H1 (cell line): ENCODE measurements around the gene GRIP2. TPM values are rescaled to one million over a fixed set of nuclear protein-coding genes. Genes with fewer than 3 reads are reported as not detected.

Experiments
- CTCF ChIA-PET: fragments of 300-600 bp; sonication (Branson Sonifier 250); formaldehyde crosslinking; loops from one replicate; lab custom pipeline; 2021; ENCODE audit not compliant: partially characterized antibody; lab: Charles Lee
- POLR2A ChIA-PET: fragments of 300-600 bp; sonication (Branson Sonifier 250); formaldehyde crosslinking; loops from one replicate; lab custom pipeline; 2021; ENCODE audit warnings: inconsistent platforms; ENCODE audit not compliant: partially characterized antibody; lab: Charles Lee
- DNase-seq, 2 experiments: peaks; one replicate each; pipeline versions ENCODE4 v3.0.0 to v3.0.0-alpha.2; 2010 to 2022; ENCODE audit warnings: low spot score in 2 of 2, low read depth in 1 of 2, mixed read lengths in 1 of 2
- FAIRE-seq: peaks from 2 replicates; lab custom pipeline; 2011; peaks lifted over from hg19 to GRCh38; lab: Jason Lieb, UNC
- H2AFZ ChIP-seq: 2 replicates; pipeline ENCODE4 v1.8.1; 2012; ENCODE audit warnings: low read length, inconsistent platforms
- H2AK5ac ChIP-seq: 2 replicates; pipeline ENCODE4 v1.6.1; 2013; ENCODE audit warnings: low read depth, low read length
- H2BK120ac ChIP-seq: replicated peaks from 2 replicates; pipeline ENCODE3; 2013; ENCODE audit warnings: low read depth, low read length, inconsistent platforms
- H2BK12ac ChIP-seq: 2 replicates; pipeline ENCODE4 v1.6.1; 2013; ENCODE audit warnings: low read depth, low read length
- H2BK15ac ChIP-seq: 2 replicates; pipeline ENCODE4 v1.6.1; 2013; ENCODE audit warnings: low read length
- H2BK20ac ChIP-seq: 2 replicates; pipeline ENCODE4 v1.6.1; 2013; ENCODE audit warnings: low read length
- H2BK5ac ChIP-seq: 2 replicates; pipeline ENCODE4 v1.6.1; 2013; ENCODE audit warnings: low read depth, low read length
- H3K14ac ChIP-seq: 2 replicates; pipeline ENCODE4 v1.6.1; 2013; ENCODE audit warnings: inconsistent platforms; ENCODE audit not compliant: insufficient read length
- H3K18ac ChIP-seq: 2 replicates; pipeline ENCODE4 v1.6.1; 2013; ENCODE audit warnings: low read length; ENCODE audit errors: extremely low read depth
- H3K23ac ChIP-seq: 2 replicates; pipeline ENCODE4 v1.6.1; 2013; ENCODE audit warnings: inconsistent platforms; ENCODE audit not compliant: insufficient read length
- H3K23me2 ChIP-seq: 2 replicates; pipeline ENCODE4 v1.6.1; 2013; ENCODE audit warnings: low read depth, low read length
- H3K27ac ChIP-seq: 2 replicates; pipeline ENCODE4 v1.6.1; 2011; ENCODE audit warnings: low read depth, low read length, inconsistent platforms
- H3K27me3 ChIP-seq, 4 experiments: replicated peaks in 1 of 4; 1 replicate in 1 of 4; 2 replicates in 3 of 4; pipeline versions ENCODE4 v1.6.1 to v1.8.1; 2011 to 2013; ENCODE audit warnings: low read length in 3 of 4, mild to moderate bottlenecking in 3 of 4, inconsistent platforms in 2 of 4, mixed read lengths in 2 of 4, moderate library complexity in 1 of 4; ENCODE audit not compliant: control insufficient read depth in 3 of 4, insufficient read depth in 3 of 4; ENCODE audit errors: extremely low read depth in 1 of 4
- H3K36me3 ChIP-seq, 4 experiments: 2 replicates each; pipeline versions ENCODE4 v1.6.1 to v1.8.1; 2011 to 2013; ENCODE audit warnings: mild to moderate bottlenecking in 4 of 4, low read length in 3 of 4, moderate library complexity in 2 of 4, control low read depth in 1 of 4, inconsistent platforms in 1 of 4; ENCODE audit not compliant: insufficient read depth in 4 of 4, control insufficient read depth in 2 of 4
- H3K4ac ChIP-seq: replicated peaks from 2 replicates; pipeline ENCODE3; 2013; ENCODE audit warnings: low read length, low read depth, mixed read lengths, inconsistent platforms; ENCODE audit not compliant: insufficient read length
- H3K4me1 ChIP-seq, 4 experiments: replicated peaks in 1 of 4; 1 replicate in 1 of 4; 2 replicates in 3 of 4; pipeline versions ENCODE4 v1.6.1 to v1.8.1; 2011 to 2013; ENCODE audit warnings: low read length in 3 of 4, inconsistent platforms in 2 of 4, mixed read lengths in 1 of 4; ENCODE audit not compliant: insufficient read depth in 4 of 4, control insufficient read depth in 3 of 4
- H3K4me2 ChIP-seq, 2 experiments: 2 replicates each; pipeline versions ENCODE4 v1.6.1 to v1.8.1; 2011 to 2013; ENCODE audit warnings: low read depth in 2 of 2, low read length in 2 of 2, control low read depth in 1 of 2, inconsistent platforms in 1 of 2, mild to moderate bottlenecking in 1 of 2; ENCODE audit not compliant: insufficient read depth in 1 of 2
- H3K4me3 ChIP-seq, 4 experiments: fragments of 200-600, 300-600 bp in 1 of 4; sonication (generic), shearing (Covaris generic), sonication (Bioruptor Twin) in 1 of 4; 2 replicates each; pipeline versions ENCODE4 v1.5.1 to v1.8.1; 2011 to 2016; ENCODE audit warnings: low read length in 4 of 4, low read depth in 3 of 4, control low read depth in 2 of 4, inconsistent platforms in 2 of 4, mild to moderate bottlenecking in 2 of 4, mixed read lengths in 1 of 4, moderate library complexity in 1 of 4; ENCODE audit not compliant: insufficient read depth in 2 of 4; ENCODE audit errors: extremely low read depth in 1 of 4
- H3K56ac ChIP-seq: replicated peaks from 2 replicates; pipeline ENCODE3; 2013; ENCODE audit warnings: low read depth, mild to moderate bottlenecking, mixed read lengths, low read length, inconsistent platforms; ENCODE audit not compliant: insufficient read length
- H3K79me1 ChIP-seq: 2 replicates; pipeline ENCODE4 v1.6.1; 2013; ENCODE audit warnings: low read depth, low read length, control low read depth
- H3K79me2 ChIP-seq, 2 experiments: 2 replicates each; pipeline versions ENCODE4 v1.6.1 to v1.8.1; 2012 to 2013; ENCODE audit warnings: low read length in 2 of 2, mild to moderate bottlenecking in 2 of 2, inconsistent platforms in 1 of 2; ENCODE audit not compliant: insufficient read depth in 2 of 2, control insufficient read depth in 1 of 2
- H3K9ac ChIP-seq, 4 experiments: replicated peaks in 1 of 4; 1 replicate in 1 of 4; 2 replicates in 3 of 4; pipeline versions ENCODE4 v1.6.1 to v1.8.1; 2011 to 2013; ENCODE audit warnings: low read depth in 3 of 4, low read length in 3 of 4, control low read depth in 2 of 4, mild to moderate bottlenecking in 2 of 4, moderate library complexity in 2 of 4, inconsistent platforms in 1 of 4; ENCODE audit errors: extremely low read depth in 1 of 4
- H3K9me3 ChIP-seq, 2 experiments: 2 replicates each; pipeline versions ENCODE4 v1.6.1 to v1.8.1; 2012 to 2013; ENCODE audit warnings: mild to moderate bottlenecking in 2 of 2, moderate library complexity in 2 of 2, control low read depth in 1 of 2, inconsistent platforms in 1 of 2, low read depth in 1 of 2, low read length in 1 of 2, mixed read lengths in 1 of 2; ENCODE audit not compliant: insufficient read depth in 2 of 2
- H4K20me1 ChIP-seq, 2 experiments: replicated peaks in 1 of 2; 2 replicates each; pipeline versions ENCODE3 to v1.8.1; 2011 to 2013; ENCODE audit warnings: inconsistent platforms in 2 of 2, low read length in 2 of 2, mild to moderate bottlenecking in 1 of 2; ENCODE audit not compliant: insufficient read depth in 2 of 2, control insufficient read depth in 1 of 2
- H4K5ac ChIP-seq: 2 replicates; pipeline ENCODE4 v1.6.1; 2013; ENCODE audit warnings: low read length, low read depth, mixed read lengths, inconsistent platforms; ENCODE audit not compliant: insufficient read length
- H4K8ac ChIP-seq: 2 replicates; pipeline ENCODE4 v1.8.0; 2013; ENCODE audit warnings: mild to moderate bottlenecking, moderate library complexity, low read length, inconsistent platforms; ENCODE audit not compliant: insufficient read depth; ENCODE audit errors: extremely low read depth
- H4K91ac ChIP-seq: replicated peaks from 2 replicates; pipeline ENCODE3; 2013; ENCODE audit warnings: low read length, mixed read lengths, inconsistent platforms; ENCODE audit not compliant: insufficient read length
- ATF2 ChIP-seq: IDR thresholded peaks from 2 replicates; pipeline ENCODE4 v1.6.1; 2012; ENCODE audit warnings: low read length, inconsistent platforms
- BCL11A ChIP-seq, 2 experiments: IDR thresholded peaks; one replicate each; pipeline ENCODE4 v1.6.1; 2011; ENCODE audit warnings: low read depth in 2 of 2, low read length in 2 of 2, mild to moderate bottlenecking in 2 of 2
- EZH2 ChIP-seq: fragments of 200-600 bp; sonication (generic); IDR thresholded peaks from 2 replicates; pipeline ENCODE4 v1.7.1; 2012; ENCODE audit warnings: low read depth, mild to moderate bottlenecking, moderate library complexity, low read length, inconsistent platforms; ENCODE audit not compliant: severe bottlenecking
- FOSL1 ChIP-seq: IDR thresholded peaks from 2 replicates; pipeline ENCODE4 v1.6.1; 2011; ENCODE audit warnings: mild to moderate bottlenecking, low read depth, low read length, moderate library complexity; ENCODE audit not compliant: insufficient read depth
- GABPA ChIP-seq: IDR thresholded peaks from 2 replicates; pipeline ENCODE4 v1.6.1; 2011; ENCODE audit warnings: mild to moderate bottlenecking, low read length, moderate library complexity, borderline replicate concordance; ENCODE audit not compliant: insufficient read depth
- KDM1A ChIP-seq: fragments of 200-600, 300-600 bp; sonication (generic); IDR thresholded peaks from 2 replicates; pipeline ENCODE4 v1.7.1; 2016; ENCODE audit warnings: mild to moderate bottlenecking, low read length, borderline replicate concordance
- RFX5 ChIP-seq: IDR thresholded peaks from 2 replicates; pipeline ENCODE4 v1.6.1; 2011; ENCODE audit warnings: low read depth, low read length, improper control_type of control experiment, borderline replicate concordance
- RXRA ChIP-seq: IDR thresholded peaks from 2 replicates; pipeline ENCODE4 v1.6.1; 2011; ENCODE audit warnings: low read depth, mild to moderate bottlenecking, low read length, moderate library complexity; ENCODE audit not compliant: insufficient read depth
- YY1 ChIP-seq: IDR thresholded peaks from 2 replicates; pipeline ENCODE4 v1.6.1; 2011; ENCODE audit warnings: low read depth, mild to moderate bottlenecking, low read length
- ZNF274 ChIP-seq: IDR thresholded peaks from 2 replicates; pipeline ENCODE4 v1.7.0; 2012; ENCODE audit warnings: low read length, borderline replicate concordance; ENCODE audit errors: extremely low read depth
- WGBS, 2 experiments: shearing (Covaris generic) in 1 of 2; methylation state at CpG; one replicate each; pipeline versions ENCODE4 v1.1.6 to v1.1.7; 2013 to 2015; ENCODE audit warnings: low lambda C conversion rate in 2 of 2, mixed read lengths in 2 of 2, inconsistent platforms in 1 of 2, low coverage in 1 of 2, missing lambda C conversion rate in 1 of 2; ENCODE audit not compliant: insufficient replicate concordance in 2 of 2, insufficient coverage in 1 of 2, insufficient read length in 1 of 2; ENCODE audit errors: extremely low coverage in 1 of 2, missing lambda C conversion rate in 1 of 2; 5-methylcytosine and 5-hydroxymethylcytosine counted together
- polyA plus RNA-seq, 7 experiments: library from polyadenylated mRNA; depleted of rRNA in 3 of 7; stranded (reverse) in 5 of 7; unstranded in 2 of 7; fragments of >200 nt in 5 of 7; fragments of 200-250 nt in 2 of 7; gene quantifications; 1 replicate in 5 of 7; 2 replicates in 1 of 7; 4 replicates in 1 of 7; pipeline versions ENCODE4 v1.2.1 to v1.2.3, GENCODE V29; 2011 to 2013; ENCODE audit warnings: missing spikeins in 2 of 7, mixed read lengths in 2 of 7
- total RNA-seq: library from RNA; stranded (reverse); fragmentation: NEBNext Ultra II Directional; extraction: Animal tissue kit (Norgen Biotek cat#: 25700); gene quantifications from 2 replicates; pipeline ENCODE4 v1.2.1, GENCODE V29; 2021

The GRIP2 gene
- total and polyA plus RNA-seq, 2 of the 8 experiments (the other 6 are each of a cell fraction or from before 2014, with no cell fraction given) = 2.5 to 6.4 TPM

- H3K56ac ChIP-seq = no peak overlapping the region
- no peak overlapping the region for H4K91ac ChIP-seq
- no peak overlapping the region for H3K4me3 ChIP-seq
- no peak overlapping the region for H2BK120ac ChIP-seq
- POLR2A ChIA-PET = no interaction called here
- H3K27ac ChIP-seq = no peak overlapping the region
- H2AFZ ChIP-seq = no peak overlapping the region
- H2AK5ac ChIP-seq = no peak overlapping the region
- H3K4ac ChIP-seq = no peak overlapping the region
- peaks cover 0 to 18% (median 8%) of the 10 kb centered on the region in 4 experiments; a peak in 5 of 7 replicates for H3K4me1 ChIP-seq
- DNase-seq = no peak
- H3K23ac ChIP-seq = no peak overlapping the region
- no peak overlapping the region for H2BK20ac ChIP-seq
- no peaks in the 10 kb centered on the region for H3K9me3 ChIP-seq
- no peak overlapping the region for H2BK15ac ChIP-seq
- H2BK5ac ChIP-seq = no peak overlapping the region
- H3K23me2 ChIP-seq = no peaks in the 10 kb centered on the region
- no peak overlapping the region for H3K14ac ChIP-seq
- no peak overlapping the region for H3K4me2 ChIP-seq
- no peak for FAIRE-seq
- H4K5ac ChIP-seq = no peak overlapping the region
- H3K79me2 ChIP-seq = no peaks in the 10 kb centered on the region
- 87% methylated on average over 7 of the region's 9 CpGs; no CpG with 5 or more reads in 1 of the 2 experiments for WGBS, 2 experiments
- no peaks in the 10 kb centered on the region; the same call in 1 of the 2 replicates for H3K79me1 ChIP-seq
- no peaks in the 10 kb centered on the region for H3K36me3 ChIP-seq
- no peak overlapping the region for H3K9ac ChIP-seq
- no peak overlapping the region for H2BK12ac ChIP-seq
- peaks cover 0 to 4% of the 10 kb centered on the region in 2 experiments for H4K20me1 ChIP-seq
- H3K27me3 ChIP-seq = no peaks in the 10 kb centered on the region
- CTCF ChIA-PET = interaction anchor here (0.6 to 3.6 kb wide), 10 partner anchors 8 to 205 kb away, joined by 3 to 40 read pairs (median 4); partner anchors contain the start of gene GRIP2
- no peak overlapping the region for H3K18ac ChIP-seq
- H4K8ac ChIP-seq = no peak overlapping the region
- TF ChIP-seq ZNF274 (no peak), KDM1A (no peak), FOSL1 (no peak), YY1 (no peak), RFX5 (no peak), GABPA (no peak), RXRA (no peak), BCL11A (IDR thresholded peaks at IDR 0.05; ENCODE audit: low read depth in 2 of 2, low read length in 2 of 2) (no peak), EZH2 (no peak), ATF2 (no peak)
Observed at GRCh38 chr3:14558029-14558428, 17.9 kb upstream of the GRIP2 start.
